DMS53 treated with DMSO at 0.1 percent for 48 hours (cell line): ENCODE data around the gene CYP1A2.
"Not testable (repeated sequence)": the region's sequence is repeated elsewhere in the genome, so short reads cannot be mapped to it uniquely, and the experiment has no call there.

ENCODE experiments used
- DNase-seq: peaks from one replicate; lab custom pipeline; 2025; ENCODE audit not compliant: unreplicated experiment; lab: John Stamatoyannopoulos, UW

CYP1A2 gene

GRCh38 chr15:74776821-74777768 lies 28.4 kb downstream of the CYP1A2 start:
- no peak for DNase-seq

GRCh38 chr15:74777769-74778598 lies 29.3 kb downstream of the CYP1A2 start:
- no peak for DNase-seq

- no peak for DNase-seq
Measured at GRCh38 chr15:74778599-74778970, 29.9 kb downstream of the CYP1A2 start.

GRCh38 chr15:74779162-74779648 lies 30.6 kb downstream of the CYP1A2 start:
- no peak for DNase-seq

GRCh38 chr15:74780523-74781430 lies 32.1 kb downstream of the CYP1A2 start:
- DNase-seq, result no peak

GRCh38 chr15:74781431-74782258 lies 33.0 kb downstream of the CYP1A2 start, which contains the start of gene CSK:
TSS of gene CSK (plus strand) at chr15:74782080. CDS start at chr15:74798298, 16,218 bp downstream.
- DNase-seq, result peak; percentile 24

GRCh38 chr15:74782259-74783071 lies 33.8 kb downstream of the CYP1A2 start:
- no peak for DNase-seq

- DNase-seq, result no peak
Measured at GRCh38 chr15:74783072-74783807, 34.6 kb downstream of the CYP1A2 start.

- DNase-seq, result no peak
Measured at GRCh38 chr15:74783808-74784175, 35.1 kb downstream of the CYP1A2 start.

- no peak for DNase-seq
Measured at GRCh38 chr15:74784426-74785193, 36.0 kb downstream of the CYP1A2 start.

GRCh38 chr15:74785194-74786032 lies 36.8 kb downstream of the CYP1A2 start:
- DNase-seq, result no peak

- not testable (repeated sequence) for DNase-seq
Measured at GRCh38 chr15:74786081-74786480, 37.4 kb downstream of the CYP1A2 start.

GRCh38 chr15:74786551-74787165 lies 38.0 kb downstream of the CYP1A2 start:
- DNase-seq, result no peak

- no peak for DNase-seq
Measured at GRCh38 chr15:74787251-74788041, 38.8 kb downstream of the CYP1A2 start.

GRCh38 chr15:74788042-74788682 lies 39.5 kb downstream of the CYP1A2 start:
- DNase-seq, result no peak
